HG03280 (cell line): Measurements from ENCODE around the gene CEACAM16.
"Not testable (repeated sequence)": the region's sequence is repeated elsewhere in the genome, so short reads cannot be mapped to it uniquely, and the experiment has no call there.

ENCODE experiments used
- ATAC-seq: cut with Tn5 transposase; IDR thresholded peaks from one replicate; pipeline ENCODE4 v1.9.1; 2021; ENCODE audit warnings: mild to moderate bottlenecking, moderate library complexity; ENCODE audit not compliant: unreplicated experiment

The CEACAM16 gene

DNA sequence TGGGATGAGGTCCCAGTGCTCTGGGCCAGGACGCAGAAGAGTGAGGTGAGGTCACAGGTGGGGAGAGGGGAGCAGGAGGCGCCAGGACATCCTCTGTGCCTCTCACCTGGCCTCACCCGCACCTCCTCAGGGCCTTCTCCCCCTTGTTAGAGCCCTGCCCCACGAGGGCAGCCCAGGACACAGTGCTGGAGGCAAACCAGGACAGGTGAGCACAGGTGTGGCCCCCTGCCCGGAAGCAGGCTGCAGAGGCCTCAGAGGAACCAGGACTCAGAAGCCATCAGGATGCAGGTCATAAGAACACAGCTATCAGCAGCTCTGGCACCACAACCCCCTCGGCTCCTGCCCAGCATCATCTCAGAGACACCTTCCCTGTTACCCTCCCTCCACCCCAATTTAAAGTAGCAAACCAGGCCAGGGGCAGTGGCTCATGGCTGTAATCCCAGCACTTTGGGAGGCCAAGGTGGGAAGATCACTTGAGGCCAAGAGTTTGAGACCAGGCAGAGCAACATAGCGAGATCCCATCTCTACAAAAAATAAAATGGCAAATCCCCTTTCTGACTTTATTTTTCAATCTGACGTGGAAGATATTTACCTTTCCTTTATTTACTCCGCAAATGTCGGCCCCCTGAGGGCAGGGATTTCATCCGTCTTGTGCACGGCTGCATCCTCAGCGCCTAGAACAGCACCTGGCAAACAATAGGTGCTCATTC lies at the start of gene CEACAM16:
CEACAM16 (plus strand) TSS at position 660 of the 710 bp plus-strand sequence. CDS start 2,306 bp downstream, outside the sequence.
- no peak for ATAC-seq

DNA sequence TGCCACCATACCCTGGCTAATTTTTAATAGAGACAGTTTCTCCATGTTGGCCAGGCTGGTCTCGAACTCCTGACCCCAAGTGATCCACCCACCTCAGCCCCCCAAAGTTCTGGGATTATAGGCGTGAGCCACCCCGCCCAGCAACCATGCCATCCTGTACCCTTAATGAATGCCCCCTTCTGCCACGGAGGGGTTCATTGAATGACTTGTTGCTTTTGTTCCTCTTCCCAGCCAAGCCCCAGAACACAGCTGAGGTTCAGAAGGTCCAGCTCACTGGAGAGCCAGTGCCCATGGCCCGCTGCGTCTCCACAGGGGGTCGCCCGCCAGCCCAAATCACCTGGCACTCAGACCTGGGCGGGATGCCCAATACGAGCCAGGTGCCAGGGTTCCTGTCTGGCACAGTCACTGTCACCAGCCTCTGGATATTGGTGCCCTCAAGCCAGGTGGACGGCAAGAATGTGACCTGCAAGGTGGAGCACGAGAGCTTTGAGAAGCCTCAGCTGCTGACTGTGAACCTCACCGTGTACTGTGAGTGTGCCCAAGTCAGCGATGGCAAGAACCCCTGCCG lies 49.3 kb upstream of the CEACAM16 start:
- ATAC-seq, result no peak

GRCh38 chr19:44653343-44653742 lies 45.6 kb upstream of the CEACAM16 start:
- ATAC-seq, result no peak

- ATAC-seq, result peak; percentile 83
Measured at GRCh38 chr19:44653977-44654774, 44.8 kb upstream of the CEACAM16 start.

- no peak for ATAC-seq
Measured at GRCh38 chr19:44657211-44657921, 41.6 kb upstream of the CEACAM16 start.

DNA sequence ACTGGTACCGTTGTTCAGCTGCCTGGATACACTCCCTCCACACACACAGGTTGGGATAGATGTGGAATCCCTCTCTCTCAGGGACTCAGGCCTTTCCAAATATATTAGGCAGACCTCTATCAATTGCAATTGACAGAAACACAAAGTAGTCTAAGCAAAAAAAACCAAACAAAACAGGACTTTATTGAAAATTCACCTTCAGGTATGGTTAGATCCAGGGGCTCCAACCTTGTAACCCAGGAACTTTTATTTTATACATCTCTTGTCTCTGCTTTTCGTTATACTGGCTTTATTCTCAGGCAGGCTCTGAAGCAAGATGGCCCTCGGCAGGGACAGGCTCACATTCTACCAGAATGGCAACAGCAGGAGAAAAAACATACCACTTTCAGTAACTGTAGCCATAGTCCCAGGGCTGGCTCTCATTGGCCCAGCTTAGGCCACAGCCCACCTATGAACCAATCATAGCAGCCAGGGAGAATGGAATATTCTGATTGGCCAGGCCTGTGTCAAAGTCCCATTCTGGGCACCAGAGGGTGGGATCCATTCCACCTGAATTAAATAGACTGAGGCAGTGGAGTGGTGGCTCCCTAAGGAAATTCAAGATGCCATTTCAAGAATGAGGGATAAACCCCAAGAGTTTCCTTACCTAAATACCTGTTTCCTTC lies 40.8 kb upstream of the CEACAM16 start:
- ATAC-seq, result no peak

- ATAC-seq, result no peak
Measured at GRCh38 chr19:44660081-44660480, 38.9 kb upstream of the CEACAM16 start.

- ATAC-seq, result no peak
Measured at GRCh38 chr19:44661205-44661604, 37.7 kb upstream of the CEACAM16 start.

GRCh38 chr19:44661904-44662303 lies 37.0 kb upstream of the CEACAM16 start:
- no peak for ATAC-seq

DNA sequence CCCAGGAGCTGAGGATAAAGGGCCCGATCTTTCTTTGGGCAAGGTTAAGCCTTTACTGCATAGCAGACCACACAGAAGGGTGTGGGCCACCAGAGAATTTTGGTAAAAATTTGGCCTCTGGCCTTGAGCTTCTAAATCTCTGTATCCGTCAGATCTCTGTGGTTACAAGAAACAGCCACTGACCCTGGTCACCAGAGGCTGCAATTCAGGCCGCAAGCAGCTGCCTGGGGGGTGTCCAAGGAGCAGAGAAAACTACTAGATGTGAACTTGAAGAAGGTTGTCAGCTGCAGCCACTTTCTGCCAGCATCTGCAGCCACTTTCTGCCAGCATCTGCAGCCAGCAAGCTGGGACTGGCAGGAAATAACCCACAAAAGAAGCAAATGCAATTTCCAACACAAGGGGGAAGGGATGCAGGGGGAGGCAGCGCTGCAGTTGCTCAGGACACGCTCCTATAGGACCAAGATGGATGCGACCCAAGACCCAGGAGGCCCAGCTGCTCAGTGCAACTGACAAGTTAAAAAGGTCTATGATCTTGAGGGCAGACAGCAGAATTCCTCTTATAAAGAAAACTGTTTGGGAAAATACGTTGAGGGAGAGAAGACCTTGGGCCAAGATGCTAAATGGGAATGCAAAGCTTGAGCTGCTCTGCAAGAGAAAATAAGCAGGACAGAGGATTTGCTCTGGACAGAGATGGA lies 36.1 kb upstream of the CEACAM16 start:
- ATAC-seq, result no peak

DNA sequence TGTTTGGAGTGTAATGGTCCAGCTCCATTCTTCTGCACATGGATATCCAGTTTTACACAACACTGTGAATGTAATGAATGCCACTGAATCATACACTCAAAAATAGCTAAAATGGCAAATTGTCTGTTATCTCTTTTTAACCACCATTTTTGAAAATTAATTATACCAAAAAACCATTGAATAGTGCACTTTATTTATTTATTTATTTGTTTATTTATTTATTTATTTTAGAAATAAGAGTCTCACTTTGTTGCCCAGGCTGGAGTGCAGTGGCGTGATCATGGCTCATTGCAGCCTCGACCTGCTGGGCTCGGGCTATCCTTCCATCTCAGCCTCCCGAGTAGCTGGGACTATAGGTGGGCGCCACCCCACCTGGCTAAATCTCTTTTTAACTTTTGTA lies 35.0 kb upstream of the CEACAM16 start:
- ATAC-seq, result no peak

DNA sequence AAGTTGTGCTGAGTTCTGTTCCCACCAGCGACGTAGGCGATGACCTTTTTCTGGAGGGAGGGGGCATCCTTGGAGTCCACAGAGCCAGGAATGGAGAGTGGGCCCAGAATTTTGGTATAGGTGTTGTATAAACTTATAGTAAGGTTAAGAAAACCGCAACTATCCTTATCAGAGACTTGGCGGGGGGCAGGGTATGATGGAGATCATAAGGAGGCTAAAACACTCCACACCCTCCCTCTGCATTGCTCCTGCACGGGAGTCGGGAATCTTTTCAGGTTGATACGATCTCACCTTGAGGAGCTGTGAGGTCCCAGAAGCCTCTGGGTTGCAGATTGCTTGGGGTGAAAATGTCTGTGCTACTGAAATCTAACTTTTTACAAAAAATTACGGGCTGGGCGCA lies 34.0 kb upstream of the CEACAM16 start:
- ATAC-seq, result no peak

- ATAC-seq, result no peak
Measured at GRCh38 chr19:44666852-44667556, 31.9 kb upstream of the CEACAM16 start.

DNA sequence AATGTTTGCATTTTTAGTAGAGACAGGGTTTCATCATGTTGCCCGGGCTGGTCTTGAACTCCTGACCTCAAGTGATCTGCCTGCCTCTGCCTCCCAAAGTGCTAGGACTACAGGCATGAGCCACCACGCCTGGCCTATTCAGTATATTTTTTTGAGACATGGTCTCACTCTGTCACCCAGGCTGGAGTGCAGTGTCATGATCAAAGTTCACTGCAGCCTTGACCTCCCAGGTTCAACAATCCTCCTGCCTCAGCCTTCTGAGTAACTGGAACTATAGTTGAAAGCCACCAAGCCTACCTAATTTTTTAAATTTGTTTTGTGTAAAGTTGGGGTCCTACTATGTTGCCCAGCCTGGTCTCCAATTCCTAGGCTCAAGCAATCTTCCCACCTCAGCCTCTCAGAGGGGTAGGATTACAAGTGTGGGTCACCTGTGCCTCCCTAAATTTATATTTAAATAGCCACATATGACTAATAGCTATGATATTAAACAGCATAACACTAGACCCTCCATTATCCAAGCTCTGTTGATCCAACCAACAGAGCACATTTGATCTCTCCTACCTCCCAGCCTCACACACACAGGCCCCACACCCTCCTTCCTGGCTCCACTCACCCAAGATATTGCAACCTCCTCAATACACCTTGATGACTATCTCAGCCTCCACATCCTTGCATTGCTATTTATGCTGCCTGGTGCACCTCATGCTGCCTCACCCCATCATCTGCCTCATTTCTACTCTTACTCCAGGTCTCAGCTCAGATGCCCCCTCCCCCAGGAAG lies 29.8 kb upstream of the CEACAM16 start:
- no peak for ATAC-seq

DNA sequence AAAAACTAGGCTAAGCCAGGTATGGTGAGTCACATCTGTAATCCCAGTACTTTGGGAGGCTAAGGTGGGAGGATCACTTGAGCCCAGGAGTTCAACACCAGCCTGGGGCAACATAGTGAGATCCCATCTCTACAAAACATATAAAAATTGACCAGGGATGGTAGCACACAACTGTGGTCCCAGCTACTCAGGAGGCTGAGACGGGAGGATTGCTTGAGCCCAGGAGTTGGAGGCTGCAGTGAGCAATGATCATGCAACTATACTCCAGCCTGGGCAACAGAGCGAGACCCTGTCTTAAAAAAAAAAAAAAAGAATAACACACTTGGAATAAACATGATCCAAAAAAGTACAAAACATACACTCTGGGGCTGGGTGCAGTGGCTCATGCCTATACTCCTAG lies 28.9 kb upstream of the CEACAM16 start:
- ATAC-seq, result not testable (repeated sequence)

GRCh38 chr19:44671400-44671799 lies 27.6 kb upstream of the CEACAM16 start, which contains the start of gene CEACAM19:
TSS of gene CEACAM19 (plus strand) at chr19:44671482. CDS start at chr19:44671932, 450 bp downstream.
- no peak for ATAC-seq

DNA sequence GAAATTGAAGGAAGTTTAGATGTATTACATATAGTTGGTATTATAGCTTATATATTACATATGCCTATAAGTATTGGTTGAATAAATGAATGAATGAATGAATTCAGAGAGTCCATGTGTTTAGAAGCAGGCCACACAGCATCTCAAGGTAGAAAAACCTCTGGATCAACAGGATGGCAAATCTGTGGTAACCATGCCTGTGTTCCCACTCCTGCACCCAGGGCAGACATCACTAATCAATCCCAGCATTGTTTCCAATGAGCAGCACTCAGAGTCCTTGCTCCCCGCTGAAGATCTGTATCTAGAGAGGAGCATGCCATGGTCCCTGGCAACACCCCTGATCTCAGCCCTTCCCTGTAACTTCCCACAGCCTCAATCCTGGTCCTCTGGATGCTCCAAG lies 26.7 kb upstream of the CEACAM16 start:
- ATAC-seq, result no peak

- no peak for ATAC-seq
Measured at GRCh38 chr19:44673510-44673909, 25.4 kb upstream of the CEACAM16 start.

DNA sequence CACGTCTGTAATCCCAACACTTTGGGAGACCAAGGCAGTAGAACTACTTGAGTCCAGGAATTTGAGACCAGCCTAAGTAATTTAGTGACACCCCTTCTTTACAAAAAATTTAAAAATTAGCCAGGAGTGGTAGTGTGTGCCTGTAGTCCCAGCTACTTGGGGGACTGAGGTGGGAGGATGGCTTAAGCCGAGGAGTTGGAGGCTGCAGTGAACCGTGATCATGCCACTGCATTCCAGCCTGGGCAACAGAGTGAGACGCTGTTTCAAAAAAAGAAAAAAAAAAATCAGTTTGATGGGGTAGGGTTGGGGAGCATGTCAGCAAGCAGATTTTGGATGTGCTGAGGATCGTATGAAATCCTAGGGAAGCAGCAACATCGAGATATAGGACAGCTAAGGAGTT lies 23.4 kb upstream of the CEACAM16 start:
- ATAC-seq, result no peak
